Measurements from ENCODE around the gene ZNF76.

Gene ZNF76

DNA sequence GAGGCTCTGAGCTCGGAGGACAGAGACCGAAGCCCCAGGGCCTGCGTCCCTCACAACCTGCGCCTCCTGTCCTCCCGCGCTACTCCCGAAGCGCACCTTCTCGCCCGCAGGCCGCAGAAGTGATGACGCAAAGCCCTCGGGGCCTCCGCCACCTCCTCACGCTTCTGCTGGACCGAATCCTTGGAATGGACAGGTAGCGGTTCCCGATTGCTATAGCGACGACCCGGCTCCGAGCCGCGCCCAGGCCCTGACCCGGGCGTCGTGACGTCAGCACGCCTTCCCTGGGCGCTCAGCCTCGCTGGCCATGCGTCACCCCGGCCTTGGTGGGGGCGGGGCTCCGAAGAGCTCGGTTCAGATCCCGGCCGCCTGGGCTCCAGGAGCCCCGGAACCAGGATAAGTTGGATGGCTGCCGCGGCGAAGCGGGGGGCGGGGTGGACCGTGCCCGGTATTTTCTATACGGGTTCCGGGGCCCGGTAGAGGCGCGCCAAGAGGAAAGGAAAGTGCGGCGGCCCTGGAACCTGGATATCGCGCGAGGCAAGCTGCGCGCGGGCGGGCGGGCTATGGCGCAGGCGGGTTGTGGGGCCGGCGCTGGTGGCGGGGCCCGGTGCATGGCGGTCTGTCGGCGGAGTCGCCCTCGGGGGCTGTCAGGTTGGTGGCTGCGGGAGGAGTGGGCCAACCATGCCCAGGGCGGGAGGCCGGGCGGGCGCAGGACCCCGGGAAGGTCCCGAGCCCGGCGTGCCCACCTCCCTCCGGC is at the start of gene ZNF76:
Gene ZNF76 (plus strand): TSS at position 542 of the 754 bp plus-strand sequence. CDS start 21,417 bp downstream, outside the sequence.
- peak; percentile 97 for DNase-seq

- no peak for DNase-seq
Observed at GRCh38 chr6:35213298-35213791, 46.2 kb upstream of the ZNF76 start.

- no peak for DNase-seq
Observed at GRCh38 chr6:35213824-35214756, 45.4 kb upstream of the ZNF76 start, which contains the start of gene SCUBE3. TSS of gene SCUBE3 (plus strand) at chr6:35213956. CDS start at chr6:35214419, 463 bp downstream.

GRCh38 chr6:35214869-35215664 is 44.5 kb upstream of the ZNF76 start:
- no peak for DNase-seq

GRCh38 chr6:35215665-35216411 is 43.7 kb upstream of the ZNF76 start:
- DNase-seq: no peak

GRCh38 chr6:35216412-35216732 is 43.2 kb upstream of the ZNF76 start:
- DNase-seq: no peak

DNA sequence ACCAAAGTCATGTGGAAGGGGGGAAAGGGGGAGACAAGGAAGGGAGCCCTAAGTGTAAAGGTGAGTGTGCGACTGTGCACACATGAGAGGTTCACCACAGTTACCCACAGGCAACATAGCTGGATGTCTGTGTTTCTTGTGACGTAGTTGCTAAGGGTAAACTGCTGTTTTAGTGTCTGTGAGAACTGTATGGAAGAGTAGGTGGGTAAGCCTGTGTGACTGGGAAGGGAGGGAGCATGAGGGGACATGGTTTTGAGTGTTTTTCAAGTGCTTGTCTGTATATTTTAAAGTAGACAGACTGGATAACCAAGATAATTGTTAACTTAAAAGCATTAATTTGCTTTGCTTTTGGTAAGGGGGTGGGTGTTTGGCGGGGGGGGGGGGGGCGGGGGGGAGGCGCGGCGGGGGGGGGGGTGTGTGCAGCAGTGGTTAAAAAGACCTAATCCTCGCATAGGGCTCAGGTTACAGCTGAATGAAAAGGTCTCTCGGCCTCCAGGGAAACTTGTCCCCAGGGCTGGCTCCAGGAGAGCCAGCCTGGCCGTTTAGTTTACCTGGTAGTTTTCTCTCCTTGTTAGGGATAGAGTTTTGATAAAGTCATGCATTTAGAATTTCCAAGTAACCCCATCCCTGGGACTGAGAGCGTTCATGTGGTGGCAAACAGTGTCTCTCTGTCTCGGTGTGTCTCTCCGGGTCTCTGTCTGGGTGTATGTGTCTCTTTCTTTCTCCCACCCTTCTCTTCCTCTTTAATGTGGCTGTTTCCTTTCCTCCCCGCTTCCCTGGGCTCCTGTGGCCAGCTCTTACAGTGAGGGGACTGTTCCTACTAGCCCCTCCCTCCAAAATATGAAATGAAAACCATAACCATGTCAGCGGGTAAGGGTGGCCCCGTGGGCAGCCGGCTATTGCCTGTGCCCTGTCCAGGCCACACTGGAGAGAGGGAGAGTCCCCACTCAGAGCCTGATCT is 42.4 kb upstream of the ZNF76 start:
- DNase-seq: no peak

DNA sequence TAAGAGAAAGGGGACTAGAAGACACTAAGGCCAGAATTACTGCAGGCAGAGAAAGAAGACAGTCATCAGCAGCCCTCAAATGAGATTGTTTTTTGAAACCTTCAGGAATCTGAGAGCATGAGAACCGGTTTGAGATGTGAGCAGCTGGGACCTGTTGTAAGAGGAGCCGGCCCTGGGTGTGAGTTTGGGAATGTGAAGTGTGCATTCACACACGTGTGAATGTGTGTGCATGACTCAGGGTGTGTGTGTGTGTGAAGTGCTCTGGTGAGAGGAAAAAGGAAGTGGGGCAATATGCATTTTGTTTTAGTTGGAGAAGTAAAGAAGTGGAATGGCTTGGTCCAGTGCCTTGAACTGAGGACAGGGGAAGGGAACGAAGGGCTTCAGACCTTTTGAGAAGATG is 41.5 kb upstream of the ZNF76 start:
- DNase-seq: no peak

GRCh38 chr6:35218456-35218855 is 41.1 kb upstream of the ZNF76 start:
- DNase-seq: no peak

GRCh38 chr6:35219683-35220326 is 39.7 kb upstream of the ZNF76 start:
- DNase-seq: no peak

GRCh38 chr6:35220711-35221110 is 38.8 kb upstream of the ZNF76 start:
- no peak for DNase-seq

- no peak for DNase-seq
Observed at GRCh38 chr6:35223396-35223795, 36.1 kb upstream of the ZNF76 start.

GRCh38 chr6:35224720-35225119 is 34.8 kb upstream of the ZNF76 start:
- no peak for DNase-seq

DNA sequence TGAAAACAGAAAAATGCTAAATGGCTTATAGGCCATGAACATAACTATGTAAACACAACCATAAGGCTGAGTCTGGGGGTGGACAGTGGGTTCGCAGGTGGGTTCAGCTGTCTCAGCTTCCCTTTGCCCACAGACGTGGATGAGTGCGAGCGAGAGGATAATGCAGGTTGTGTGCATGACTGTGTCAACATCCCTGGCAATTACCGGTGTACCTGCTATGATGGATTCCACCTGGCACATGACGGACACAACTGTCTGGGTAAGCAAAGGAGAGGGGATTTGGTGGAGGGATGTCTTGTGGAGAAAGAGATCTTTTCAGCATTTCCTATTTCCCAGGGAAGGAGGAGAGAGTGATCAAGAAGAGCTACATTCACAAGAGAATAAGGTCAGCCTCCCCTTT is 31.1 kb upstream of the ZNF76 start:
- DNase-seq: peak; percentile 15

- DNase-seq: no peak
Observed at GRCh38 chr6:35229304-35229703, 30.2 kb upstream of the ZNF76 start.

DNA sequence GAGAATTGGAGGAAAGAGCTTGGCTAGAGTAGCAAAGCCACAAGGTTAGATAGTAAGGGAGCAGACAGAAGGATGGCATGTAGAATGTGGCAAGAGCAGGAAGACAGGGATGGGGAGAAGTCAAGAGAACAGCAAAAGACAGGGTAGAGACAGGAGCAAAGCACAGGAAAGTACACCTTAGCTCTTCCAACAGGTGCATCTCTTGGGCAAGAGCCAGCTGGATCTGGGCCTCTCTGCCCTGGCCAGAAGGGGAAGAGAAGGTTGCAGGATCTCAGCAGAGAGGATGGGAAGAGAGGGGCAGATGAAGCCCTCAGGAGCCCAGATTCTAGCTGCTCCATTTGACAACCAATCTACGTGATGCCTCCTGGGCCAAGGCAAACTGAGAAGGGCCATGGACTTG is 29.0 kb upstream of the ZNF76 start:
- DNase-seq: no peak

- no peak for DNase-seq
Observed at GRCh38 chr6:35230950-35231349, 28.6 kb upstream of the ZNF76 start.

DNA sequence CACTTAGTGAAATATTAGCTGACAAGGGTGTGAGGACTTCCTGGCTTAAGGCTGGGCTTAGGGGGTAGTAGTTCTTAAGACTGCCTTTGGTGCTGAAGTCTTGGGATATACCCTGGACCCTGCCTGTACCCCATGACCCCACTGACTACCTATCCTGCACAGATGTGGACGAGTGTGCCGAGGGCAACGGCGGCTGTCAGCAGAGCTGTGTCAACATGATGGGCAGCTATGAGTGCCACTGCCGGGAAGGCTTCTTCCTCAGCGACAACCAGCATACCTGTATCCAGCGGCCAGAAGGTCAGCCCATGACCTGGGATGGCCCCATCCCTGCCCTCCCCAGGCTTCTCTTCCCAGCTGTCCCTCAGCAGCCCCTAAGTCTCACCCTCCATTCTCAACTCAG is 28.0 kb upstream of the ZNF76 start:
- DNase-seq: no peak

GRCh38 chr6:35234901-35235300 is 24.6 kb upstream of the ZNF76 start:
- no peak for DNase-seq

DNA sequence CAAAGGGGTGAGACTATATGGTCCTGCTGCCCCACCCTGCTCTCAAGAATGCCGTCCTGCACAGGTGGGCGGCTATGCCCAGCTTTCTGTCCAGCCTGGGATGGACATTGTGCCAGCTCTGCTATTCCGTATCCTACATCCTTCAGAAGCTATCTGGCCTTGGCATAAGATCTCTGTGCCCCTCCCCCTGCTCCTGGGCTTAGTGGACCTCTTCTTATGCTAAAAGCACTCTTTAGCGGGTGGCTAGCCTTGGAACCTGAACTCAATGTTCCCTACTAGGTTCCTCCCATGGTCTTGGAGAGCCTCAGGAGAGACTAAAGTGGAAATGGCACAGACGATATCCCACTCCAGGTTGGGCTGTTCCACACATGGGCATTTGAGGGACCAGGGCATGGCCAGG is 23.3 kb upstream of the ZNF76 start:
- DNase-seq: no peak

DNA sequence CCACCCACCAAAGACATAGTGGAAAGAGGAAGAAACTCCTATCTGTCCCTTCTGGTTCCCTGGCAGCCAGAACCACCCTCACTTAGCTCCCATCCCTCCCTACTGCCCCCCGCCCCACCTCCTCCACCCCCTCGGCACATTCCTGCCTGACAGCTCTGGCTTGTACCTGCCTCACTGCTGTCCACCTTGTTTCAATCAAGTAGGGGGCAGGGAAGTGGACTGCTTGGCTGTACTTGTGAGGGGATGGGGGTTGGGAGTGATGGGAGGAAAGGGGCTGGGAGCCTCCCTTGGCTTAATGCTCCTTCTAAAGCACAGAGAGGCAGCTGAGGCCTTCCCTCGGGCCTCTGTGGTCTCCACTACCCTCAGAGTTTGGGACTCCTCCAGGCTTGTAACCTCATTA is 22.1 kb upstream of the ZNF76 start:
- no peak for DNase-seq

All from NCI-H774 (cell line).